Measurements from ENCODE around the gene HNF4A. TPM values are rescaled to one million over a fixed set of nuclear protein-coding genes. Genes with fewer than 3 reads are reported as not detected.

HNF4A gene
- total and polyA plus RNA-seq, 2 of the 13 experiments (the other 11 are each of a cell fraction or from before 2014, with no cell fraction given), result 80.9 to 169 TPM

DNA sequence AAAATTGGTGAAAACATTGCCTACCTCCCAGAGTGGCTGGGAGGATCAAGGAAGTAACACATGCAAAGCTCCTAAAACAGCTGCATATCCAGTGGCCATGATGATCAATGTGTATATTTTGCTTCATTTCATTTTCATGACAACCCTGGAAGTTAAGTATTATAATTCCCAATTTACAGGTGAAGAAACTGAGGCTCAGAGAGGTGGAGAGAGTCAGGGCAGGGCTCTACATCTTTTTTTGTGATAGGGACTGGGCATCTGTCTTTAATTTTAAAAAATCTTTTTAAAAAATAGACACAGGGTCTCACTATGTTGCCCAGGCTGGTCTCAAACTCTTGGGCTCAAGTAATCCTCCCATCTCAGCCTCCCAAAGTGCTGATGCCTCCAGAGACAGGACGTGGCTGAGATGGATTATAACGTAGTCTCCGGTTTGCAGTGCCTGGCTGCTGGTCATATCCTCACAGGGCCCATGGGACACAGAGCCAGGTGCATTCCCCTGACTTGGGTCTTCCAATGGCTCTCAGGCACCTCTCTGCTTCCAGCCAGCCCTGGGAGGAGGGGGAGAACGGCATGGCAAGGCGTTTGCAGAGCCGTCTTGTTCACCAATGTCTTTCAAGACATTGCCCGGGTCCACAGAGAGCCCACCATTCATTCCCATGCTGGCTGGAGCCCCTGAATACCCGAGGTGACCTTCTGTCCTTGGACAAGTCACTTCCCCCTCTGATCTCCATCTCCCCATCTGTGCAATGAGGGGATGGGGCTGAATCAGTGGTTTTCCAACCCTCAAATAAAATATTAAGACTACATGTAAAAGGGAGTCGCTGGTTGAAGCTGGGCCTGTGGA lies 38.3 kb downstream of the HNF4A start (continued):
- TF ChIP-seq ZNF777 (CRISPR knock-in tag; IDR thresholded peaks at IDR 0.05) (0 out of 2 replicates have a peak, but pooled peaks have one; percentile 14), ZFP36L1 (CRISPR knock-in tag; IDR thresholded peaks at IDR 0.05) (no peak), HOXA9 (CRISPR knock-in tag; IDR thresholded peaks at IDR 0.05; ENCODE audit: borderline replicate concordance) (peak; percentile 71; the same call in 1 of the 2 replicates), POLR2G (IDR thresholded peaks at IDR 0.05; ENCODE audit: low read depth, low read length) (0 out of 2 replicates have a peak, but pooled peaks have one; percentile 32), MZF1 (CRISPR knock-in tag; IDR thresholded peaks at IDR 0.05; ENCODE audit: borderline replicate concordance) (no peak), MED13 (CRISPR knock-in tag; IDR thresholded peaks at IDR 0.05) (no peak), MEF2D (CRISPR knock-in tag; IDR thresholded peaks at IDR 0.05) (no peak), IKZF1 (IDR thresholded peaks at IDR 0.05) (no peak), ELF4 (CRISPR knock-in tag; IDR thresholded peaks at IDR 0.05; ENCODE audit: borderline replicate concordance) (no peak), ZNF672 (CRISPR knock-in tag; IDR thresholded peaks at IDR 0.05) (no peak), REL (CRISPR knock-in tag; conservative IDR thresholded peaks at IDR 0.05) (peak; percentile 8; the same call in 1 of the 2 replicates), NR2F6 (IDR thresholded peaks at IDR 0.05) (no peak), NR2F6 (CRISPR knock-in tag; IDR thresholded peaks at IDR 0.05) (no peak), PAF1 (CRISPR knock-in tag; IDR thresholded peaks at IDR 0.05) (no peak), BORCS8-MEF2B (CRISPR knock-in tag; IDR thresholded peaks at IDR 0.05) (no peak), ZSCAN20 (CRISPR knock-in tag; IDR thresholded peaks at IDR 0.05; ENCODE audit: borderline replicate concordance) (no peak)
- TF ChIP-seq, protein P1, sequence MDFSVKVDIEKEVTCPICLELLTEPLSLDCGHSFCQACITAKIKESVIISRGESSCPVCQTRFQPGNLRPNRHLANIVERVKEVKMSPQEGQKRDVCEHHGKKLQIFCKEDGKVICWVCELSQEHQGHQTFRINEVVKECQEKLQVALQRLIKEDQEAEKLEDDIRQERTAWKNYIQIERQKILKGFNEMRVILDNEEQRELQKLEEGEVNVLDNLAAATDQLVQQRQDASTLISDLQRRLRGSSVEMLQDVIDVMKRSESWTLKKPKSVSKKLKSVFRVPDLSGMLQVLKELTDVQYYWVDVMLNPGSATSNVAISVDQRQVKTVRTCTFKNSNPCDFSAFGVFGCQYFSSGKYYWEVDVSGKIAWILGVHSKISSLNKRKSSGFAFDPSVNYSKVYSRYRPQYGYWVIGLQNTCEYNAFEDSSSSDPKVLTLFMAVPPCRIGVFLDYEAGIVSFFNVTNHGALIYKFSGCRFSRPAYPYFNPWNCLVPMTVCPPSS (IDR thresholded peaks at IDR 0.05), result no peak
- TF ChIP-seq, protein P2, sequence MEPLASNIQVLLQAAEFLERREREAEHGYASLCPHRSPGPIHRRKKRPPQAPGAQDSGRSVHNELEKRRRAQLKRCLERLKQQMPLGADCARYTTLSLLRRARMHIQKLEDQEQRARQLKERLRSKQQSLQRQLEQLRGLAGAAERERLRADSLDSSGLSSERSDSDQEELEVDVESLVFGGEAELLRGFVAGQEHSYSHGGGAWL (CRISPR knock-in tag; IDR thresholded peaks at IDR 0.05), result no peak
- TF ChIP-seq, protein P3, sequence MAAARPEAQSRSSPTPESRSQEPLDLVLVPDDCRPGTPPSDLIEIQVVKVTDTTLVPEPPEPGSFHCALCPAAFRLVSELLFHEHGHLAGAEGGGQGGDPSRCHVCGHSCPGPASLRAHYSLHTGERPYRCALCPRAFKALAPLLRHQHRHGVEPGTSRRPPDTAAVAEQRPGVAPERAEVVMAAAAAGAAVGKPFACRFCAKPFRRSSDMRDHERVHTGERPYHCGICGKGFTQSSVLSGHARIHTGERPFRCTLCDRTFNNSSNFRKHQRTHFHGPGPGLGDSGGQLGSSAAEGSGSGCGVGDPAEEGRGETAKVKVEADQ (CRISPR knock-in tag; IDR thresholded peaks at IDR 0.05; ENCODE audit: borderline replicate concordance), result no peak; the same call in 1 of the 2 replicates
- TF ChIP-seq, protein P4, sequence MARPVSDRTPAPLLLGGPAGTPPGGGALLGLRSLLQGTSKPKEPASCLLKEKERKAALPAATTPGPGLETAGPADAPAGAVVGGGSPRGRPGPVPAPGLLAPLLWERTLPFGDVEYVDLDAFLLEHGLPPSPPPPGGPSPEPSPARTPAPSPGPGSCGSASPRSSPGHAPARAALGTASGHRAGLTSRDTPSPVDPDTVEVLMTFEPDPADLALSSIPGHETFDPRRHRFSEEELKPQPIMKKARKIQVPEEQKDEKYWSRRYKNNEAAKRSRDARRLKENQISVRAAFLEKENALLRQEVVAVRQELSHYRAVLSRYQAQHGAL (CRISPR knock-in tag; IDR thresholded peaks at IDR 0.05; ENCODE audit: not compliant biosample characterization), result peak; percentile 82
- TF ChIP-seq, protein P5, sequence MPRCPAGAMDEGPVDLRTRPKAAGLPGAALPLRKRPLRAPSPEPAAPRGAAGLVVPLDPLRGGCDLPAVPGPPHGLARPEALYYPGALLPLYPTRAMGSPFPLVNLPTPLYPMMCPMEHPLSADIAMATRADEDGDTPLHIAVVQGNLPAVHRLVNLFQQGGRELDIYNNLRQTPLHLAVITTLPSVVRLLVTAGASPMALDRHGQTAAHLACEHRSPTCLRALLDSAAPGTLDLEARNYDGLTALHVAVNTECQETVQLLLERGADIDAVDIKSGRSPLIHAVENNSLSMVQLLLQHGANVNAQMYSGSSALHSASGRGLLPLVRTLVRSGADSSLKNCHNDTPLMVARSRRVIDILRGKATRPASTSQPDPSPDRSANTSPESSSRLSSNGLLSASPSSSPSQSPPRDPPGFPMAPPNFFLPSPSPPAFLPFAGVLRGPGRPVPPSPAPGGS (CRISPR knock-in tag; IDR thresholded peaks at IDR 0.05), result 0 out of 2 replicates have a peak, but pooled peaks have one; percentile 16
- TF ChIP-seq, protein P6, sequence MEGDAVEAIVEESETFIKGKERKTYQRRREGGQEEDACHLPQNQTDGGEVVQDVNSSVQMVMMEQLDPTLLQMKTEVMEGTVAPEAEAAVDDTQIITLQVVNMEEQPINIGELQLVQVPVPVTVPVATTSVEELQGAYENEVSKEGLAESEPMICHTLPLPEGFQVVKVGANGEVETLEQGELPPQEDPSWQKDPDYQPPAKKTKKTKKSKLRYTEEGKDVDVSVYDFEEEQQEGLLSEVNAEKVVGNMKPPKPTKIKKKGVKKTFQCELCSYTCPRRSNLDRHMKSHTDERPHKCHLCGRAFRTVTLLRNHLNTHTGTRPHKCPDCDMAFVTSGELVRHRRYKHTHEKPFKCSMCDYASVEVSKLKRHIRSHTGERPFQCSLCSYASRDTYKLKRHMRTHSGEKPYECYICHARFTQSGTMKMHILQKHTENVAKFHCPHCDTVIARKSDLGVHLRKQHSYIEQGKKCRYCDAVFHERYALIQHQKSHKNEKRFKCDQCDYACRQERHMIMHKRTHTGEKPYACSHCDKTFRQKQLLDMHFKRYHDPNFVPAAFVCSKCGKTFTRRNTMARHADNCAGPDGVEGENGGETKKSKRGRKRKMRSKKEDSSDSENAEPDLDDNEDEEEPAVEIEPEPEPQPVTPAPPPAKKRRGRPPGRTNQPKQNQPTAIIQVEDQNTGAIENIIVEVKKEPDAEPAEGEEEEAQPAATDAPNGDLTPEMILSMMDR (CRISPR knock-in tag; IDR thresholded peaks at IDR 0.05), result no peak
